Measurements from ENCODE around the gene SPINK2.

The SPINK2 gene, protein sequence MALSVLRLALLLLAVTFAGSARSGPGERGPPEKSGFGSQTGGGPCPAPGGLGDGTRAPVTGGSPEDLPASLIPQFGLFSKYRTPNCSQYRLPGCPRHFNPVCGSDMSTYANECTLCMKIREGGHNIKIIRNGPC

DNA sequence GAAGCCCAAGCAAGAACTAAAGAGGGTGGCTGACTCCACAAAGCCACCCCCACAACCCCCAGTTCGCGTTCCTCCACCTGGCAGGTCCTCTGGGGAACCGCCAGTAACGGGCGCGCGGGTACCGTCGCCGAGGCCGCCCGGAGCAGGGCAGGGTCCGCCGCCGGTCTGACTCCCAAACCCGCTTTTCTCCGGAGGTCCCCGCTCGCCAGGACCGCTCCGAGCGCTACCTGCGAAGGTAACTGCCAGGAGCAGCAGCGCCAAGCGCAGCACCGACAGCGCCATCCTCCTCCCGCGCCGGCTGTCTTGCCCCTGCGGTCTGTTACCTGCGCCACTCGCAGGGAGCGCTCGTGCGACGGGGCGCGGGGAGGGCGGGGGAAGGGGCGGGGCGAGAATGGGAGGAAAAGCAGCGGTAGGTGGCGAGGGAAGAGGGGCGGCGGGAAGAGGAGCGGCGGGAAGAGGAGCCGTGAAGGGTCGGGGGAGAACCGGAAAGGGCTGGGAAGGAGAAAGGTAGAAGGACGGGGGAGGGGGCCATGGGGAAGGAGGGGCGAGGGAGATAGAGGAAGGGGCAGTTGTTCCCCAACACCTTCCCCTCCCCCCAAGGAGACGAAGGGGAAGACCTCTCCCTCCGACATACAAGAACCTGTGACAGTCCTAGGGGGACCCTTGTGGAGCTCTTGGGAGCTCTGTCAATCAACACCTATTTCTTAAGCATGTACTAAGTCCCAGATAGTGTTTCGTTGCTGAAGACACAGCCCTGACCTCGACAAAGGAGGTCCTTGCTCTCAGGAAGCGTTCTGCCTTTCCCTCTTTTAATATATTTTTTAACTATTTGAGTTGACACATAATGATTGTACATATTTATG is at the start of gene SPINK2:
Gene SPINK2 (minus strand): TSS at position 321 of the 863 bp plus-strand sequence. CDS start 39 bp downstream, at position 282.
- no peak for DNase-seq

DNA sequence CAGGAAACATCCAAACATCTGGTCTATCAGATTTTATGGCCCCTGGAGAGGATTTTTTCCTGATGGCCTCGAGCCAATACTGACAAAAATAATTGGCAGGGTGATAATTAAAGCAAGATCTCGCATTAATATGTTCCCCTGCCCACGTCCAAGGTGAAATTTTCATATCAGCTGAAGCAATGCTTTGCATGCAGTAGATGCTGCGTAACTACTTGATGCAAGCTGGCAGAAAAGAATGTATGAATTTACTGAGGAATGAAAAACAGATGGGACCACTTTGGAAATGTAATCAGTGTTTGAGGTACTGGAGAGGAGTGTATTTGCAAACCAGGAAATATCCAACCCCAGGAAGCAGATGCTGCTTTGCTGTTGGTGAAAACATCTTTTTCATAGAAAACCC is 49.4 kb upstream of the SPINK2 start:
- no peak for DNase-seq

DNA sequence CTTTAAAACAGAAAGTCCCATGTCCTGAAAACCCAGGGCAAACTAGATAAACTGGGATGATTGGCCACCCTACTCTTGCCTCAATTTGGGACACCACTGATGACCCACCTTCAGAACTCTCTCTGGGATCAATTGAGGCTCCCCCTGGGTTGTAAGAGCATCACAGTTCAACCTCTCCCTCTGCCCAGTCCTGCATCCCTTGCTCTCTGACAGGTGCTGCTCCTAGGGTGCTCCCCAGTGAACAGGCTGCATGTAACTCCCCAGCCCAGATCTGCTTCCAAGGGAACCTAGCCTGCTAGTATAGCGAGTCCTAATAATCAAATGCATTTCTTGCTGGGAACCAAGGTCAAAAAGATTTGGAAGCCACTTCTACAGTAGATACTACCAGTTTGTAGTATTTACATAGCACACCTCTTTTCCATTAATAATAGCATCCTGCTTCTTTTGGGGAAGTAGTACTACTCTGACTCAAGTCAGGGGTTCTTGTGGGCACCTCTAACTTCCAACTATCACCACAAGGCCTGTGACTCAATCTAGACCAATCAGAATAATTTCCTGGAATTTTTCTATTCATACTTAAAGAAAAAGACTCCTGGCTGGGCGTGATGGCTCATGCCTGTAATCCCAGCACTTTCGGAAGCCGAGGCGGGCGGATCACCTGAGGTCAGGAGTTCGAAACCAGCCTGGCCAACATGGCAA is 42.1 kb upstream of the SPINK2 start:
- DNase-seq, result no peak

DNA sequence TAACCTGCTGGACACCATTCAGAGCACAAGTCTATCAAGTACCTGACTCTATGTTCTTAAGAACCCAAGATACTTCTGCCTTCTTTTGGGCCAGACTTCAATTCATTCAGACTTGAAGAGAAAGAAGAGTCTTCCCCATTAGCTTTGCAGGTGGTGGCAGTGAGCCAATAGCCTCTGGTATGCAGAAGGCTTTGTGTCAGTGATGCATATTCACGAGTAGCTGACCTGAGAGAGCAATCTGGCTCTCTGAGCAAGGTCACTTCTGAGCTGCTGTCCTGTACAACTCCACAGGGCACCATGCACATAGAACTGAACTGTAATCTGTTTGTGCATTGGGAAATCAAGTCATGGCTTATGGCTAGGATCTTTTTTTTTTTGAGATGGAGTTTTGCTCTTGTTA is 39.9 kb upstream of the SPINK2 start:
- no peak for DNase-seq

DNA sequence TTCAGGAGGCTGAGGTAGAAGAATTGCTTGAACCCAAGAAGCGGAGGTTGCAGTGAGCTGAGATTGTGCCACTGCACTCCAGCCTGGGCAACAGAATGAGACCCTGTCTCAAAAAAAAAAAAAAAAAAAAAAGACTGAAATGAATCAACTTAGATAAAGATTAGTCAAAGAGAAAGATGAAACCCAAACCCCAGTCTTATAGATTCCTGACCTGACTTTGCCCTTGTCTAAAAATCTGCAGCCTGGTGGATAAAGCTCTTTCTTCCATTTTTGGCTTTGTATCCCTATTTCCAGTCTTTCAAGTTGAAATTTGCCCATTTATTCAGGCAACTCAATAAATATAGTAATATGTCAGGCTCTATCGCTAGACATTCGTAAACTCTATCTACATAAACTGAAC is 39.3 kb upstream of the SPINK2 start:
- no peak for DNase-seq

DNA sequence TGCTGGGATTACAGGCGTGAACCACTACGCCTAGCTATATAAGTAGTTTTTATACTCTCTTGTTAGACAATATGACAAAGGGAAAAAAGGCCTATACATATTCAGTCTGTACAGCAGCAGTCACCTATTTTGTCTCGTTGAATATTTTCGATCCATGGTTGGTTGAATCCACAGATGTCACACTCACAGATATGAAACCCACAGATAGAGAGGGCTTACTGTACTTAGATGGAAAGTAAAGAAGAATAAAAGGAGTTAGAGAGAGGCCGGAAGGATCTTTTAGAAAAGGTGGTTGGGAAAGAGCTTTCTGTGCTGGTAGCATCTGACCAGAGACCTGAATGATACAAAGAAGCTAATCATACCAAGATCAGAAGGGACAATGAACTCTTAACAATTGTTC is 38.3 kb upstream of the SPINK2 start:
- no peak for DNase-seq

DNA sequence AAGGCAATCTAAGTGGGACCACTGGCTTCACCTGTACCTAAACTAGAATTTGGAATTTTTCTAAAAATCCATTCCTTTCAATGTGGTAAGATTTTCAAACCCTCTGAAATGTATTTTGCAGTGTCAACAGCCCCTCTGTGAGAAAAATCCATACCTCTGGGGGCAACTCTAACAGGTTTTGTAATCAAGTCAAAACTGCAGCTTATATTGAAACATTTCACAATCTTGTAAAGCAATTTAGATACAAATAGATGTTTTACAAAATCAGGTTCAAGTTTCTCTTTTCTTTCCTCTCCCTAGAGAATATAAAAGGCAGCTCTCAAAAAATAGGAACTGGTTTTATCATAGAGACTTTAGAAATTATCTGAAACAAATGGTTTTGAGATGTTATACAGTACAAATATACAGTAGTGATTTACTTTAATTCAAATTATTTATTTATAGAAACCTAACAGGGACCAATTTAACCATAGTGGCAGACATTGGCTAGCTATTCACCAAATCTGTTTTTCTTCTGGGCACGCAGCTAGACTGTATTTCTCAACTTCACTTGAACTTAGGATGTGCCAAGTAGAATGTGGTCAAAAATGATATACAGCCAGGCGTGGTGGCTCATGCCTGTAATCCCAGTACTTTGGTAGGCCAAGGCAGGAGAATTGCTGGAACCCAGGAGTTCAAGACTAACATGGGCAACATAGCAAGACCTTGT is 36.3 kb upstream of the SPINK2 start:
- DNase-seq, result no peak

DNA sequence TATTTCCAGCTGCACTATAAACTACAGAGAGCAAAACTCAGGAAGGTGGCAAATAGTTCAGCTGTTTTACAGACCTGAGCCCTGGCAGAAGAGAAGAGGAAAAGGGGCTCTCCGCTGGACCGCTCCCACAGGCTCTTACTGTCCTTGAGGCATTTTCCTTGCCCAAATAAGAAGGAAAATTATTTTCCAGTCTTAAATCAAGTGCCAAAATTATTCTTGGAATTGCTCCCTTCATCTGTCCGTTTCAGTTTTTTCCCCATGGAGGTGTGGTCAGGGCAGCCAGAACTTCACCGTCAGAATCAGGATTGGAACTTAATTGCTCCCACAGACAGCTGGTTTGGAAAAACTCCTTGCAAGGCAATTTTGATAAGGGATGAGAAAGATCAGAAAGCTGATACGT is 35.2 kb upstream of the SPINK2 start:
- DNase-seq, result no peak

DNA sequence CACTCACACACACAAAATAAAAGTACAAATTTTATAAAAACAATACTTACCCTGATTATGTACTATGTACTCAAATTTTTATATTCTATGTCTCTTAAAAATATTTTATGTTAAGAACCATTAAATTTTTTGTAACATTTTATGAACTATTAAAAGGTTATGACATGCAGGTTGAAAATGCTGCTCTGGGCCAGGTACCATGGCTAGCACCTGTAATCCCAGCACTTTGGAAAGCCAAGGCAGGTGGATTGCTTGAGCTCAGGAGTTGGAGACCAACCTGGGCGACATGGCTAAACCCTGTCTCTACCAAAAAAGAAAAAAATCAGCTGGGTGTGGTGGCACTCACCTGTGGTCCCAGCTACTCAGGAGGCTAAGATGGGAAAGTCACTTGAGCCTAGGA is 29.4 kb upstream of the SPINK2 start:
- no peak for DNase-seq

DNA sequence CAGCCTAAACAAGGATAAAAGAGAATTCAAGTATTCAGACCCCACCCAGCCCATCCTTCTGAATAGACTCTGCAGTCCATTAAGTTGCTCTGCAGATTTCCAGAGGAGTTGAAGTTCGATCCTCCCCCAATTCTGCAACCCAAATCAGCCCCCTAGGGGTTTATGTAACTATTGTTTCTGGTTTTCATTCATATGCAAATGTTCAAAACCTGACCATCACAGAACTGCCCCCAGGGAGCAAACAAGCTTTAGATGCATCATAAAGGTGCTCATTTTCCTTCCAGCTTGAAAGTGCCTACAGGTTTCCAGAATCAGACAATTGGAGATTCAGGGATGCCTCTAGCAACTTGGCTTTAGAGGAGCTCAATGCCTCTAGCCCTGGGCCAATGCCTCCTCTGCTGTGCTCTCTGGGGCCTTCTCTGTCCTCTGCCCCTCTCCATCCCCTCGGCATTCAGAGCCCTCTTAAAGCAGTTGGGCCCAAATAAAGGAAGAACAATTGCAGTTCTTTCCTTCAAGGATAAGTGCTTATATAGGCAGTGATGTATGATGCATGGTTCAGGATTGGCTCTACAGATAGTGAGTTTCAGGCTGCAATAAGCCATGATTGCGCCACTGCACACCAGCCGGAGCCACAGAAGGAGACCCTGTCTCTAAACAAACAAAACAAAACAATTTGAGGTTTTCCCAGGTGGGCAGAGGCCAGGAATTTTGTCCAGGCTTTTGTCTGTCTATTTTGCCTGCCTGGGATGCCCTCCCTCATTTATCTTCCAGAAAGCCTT is 23.5 kb upstream of the SPINK2 start:
- DNase-seq, result no peak

DNA sequence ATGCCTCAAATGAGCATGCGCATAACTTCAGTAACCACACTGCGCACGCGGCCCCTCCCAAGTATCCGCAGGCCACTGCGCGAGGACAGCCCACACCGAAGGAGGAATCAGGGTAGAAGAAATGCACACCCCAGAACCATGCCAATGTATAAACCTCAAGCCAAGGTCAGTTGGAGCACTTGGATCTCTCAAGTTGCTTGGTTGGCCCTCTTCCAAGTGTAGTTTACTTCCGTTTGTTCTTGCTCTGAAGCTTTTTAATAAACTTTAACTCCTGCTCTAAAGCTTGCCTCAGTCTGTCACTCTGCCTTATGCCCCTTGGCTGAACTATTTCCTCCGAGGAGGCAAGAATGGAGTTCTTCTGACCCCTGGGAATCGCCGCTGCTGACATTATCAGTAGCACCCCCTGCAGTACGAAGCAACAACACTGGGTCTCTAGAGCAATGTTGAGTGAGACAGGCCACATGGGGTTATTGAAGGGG is 22.0 kb upstream of the SPINK2 start:
- DNase-seq, result no peak

DNA sequence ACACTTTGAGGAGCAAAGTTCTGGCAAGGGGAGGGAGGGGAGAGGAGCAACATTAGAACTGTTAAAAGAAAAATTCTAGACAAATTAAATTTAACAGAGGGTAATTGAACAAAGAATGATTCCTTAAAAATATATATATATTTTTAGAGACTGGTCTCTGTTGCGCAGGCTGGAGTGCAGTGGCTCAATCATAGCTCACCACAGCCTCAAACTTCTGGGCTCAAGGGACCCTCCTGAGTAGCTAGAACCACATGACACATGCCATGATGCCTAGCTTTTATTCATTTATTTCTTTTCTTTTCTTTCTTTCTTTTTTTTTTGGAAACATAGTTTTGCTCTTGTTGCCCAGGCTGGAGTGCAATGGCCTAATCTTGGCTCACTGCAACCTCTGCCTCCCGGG is 19.1 kb upstream of the SPINK2 start:
- no peak for DNase-seq

DNA sequence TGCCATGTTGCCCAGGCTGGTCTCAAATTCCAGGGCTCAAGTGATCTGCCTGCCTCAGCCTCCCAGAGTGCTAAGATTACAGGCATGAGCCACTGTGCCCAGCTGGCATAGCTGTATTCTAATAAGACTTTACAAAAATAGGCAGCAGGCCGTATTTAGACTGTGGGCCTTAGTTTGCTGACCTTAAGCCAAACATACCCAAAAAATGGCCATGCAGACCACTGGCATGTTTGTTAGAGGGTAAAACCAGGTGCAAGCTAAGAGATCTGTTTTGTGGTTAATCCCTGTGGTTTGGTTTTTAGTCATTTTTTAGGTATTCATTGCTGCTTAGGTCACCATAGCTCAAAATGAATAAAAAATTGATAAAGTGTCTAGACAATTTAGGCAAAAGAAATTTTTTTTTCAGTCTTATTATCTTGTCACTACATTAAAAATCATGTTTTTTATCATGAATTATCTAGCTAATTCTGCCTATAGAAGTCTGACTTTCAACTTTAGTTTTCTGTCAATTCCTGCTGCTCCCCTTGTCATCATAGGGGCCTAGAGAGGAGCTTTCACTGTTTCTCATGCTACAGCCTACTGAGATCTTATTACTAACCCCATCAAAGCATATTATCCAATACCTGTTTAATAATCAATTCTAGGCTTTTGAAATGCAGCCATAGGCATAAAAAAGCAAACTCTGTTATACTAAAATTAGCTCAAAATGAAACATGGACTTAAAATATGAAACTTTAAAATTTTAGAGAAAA is 7.5 kb upstream of the SPINK2 start:
- no peak for DNase-seq

DNA sequence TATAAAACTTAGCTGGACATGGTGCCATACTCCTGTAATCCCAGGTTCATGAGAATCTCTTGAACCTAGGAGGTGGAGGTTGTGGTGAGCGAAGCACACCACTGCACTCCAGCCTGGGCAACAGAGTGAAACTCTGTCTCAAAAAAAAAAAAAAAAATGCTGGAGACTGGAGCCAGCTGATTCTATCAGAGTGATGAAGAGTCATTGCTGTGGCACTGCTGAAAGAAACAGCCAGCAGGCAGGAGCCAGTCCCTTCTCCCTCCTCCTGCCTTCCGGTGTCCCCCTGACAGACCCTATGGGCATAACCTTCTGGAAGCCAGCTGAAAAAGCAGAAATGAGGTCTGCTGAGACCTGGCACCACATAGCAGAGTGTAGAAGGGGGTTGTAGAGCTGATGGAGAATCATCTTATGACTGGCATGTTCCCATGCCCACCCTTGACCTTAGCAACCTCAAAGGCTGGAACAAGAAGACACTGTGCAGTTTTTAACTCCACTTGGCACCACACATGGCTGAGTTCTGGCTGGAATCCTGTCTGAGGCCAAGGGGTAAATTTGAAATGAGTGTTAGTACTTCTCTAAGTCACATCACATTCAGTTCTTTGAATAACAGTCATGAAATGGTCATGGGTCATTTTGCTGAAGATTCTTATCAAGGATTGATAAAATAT is 2.6 kb upstream of the SPINK2 start:
- DNase-seq, result no peak

DNA sequence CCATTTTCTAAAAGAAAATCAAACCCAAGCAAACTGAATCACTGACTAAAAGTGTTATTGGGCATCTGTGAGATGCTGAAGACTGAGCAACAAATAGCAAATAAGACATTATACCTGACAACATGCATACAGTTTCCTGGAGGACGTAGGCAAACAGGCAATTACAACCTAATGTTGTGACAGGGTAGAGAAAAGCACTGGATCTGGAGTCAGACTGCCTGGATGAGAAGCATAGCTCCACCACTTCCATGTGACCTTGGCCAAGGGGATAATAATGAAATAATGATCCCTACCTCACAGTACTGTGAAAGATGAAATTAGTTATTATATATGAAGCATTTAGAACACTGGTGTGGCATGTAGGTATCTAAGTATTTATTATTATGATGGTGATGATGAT is 2.7 kb downstream of the SPINK2 start:
- DNase-seq, result no peak

DNA sequence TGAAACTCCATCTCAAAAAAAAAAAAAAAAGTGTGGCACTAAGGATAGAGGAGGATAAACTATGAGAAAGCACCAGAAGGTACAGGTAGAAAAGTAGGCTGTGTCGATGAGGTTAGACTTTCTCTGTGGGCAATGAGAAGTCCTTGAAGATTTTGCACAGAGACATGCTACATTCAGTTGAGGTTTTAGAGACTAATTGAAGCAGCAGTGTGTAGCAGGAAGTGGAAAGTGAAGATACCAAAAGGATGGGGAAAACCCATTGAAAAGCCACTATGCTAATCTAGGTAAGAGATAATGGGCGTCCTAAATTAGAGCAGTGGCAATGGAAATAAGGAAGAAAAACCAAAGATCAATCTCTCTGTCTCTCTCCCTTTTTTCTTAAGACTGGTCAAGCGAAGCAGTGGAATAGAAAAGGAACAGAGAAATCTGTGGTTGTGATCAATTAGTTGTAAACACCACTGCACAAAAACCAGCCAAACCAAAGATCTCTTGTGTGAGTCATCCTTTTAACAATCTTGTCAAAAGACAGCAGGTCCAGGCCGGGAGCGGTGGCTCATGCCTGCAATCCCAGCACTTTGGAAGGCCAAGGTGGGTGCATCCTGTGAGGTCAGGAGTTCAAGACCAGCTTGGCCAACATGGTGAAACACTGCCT is 3.5 kb downstream of the SPINK2 start:
- no peak for DNase-seq

DNA sequence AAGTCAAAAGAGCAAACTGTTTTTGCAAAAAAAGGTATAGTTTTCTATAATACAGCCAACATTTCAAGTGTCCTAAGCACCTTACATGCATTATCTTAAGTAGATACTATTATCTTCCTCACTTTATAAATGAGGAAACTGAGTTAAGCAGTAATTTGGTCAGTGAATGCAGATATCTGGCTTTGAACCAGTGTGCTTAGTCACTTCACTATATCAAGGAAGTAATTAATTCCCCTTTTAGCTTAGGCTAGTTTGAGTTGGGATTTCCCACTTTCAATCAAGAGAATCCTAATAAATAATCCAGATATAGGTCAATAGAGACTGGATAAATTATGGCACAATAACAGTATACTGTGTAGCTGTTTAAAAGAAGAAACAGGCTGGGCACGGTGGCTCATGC is 14.8 kb downstream of the SPINK2 start:
- no peak for DNase-seq

DNA sequence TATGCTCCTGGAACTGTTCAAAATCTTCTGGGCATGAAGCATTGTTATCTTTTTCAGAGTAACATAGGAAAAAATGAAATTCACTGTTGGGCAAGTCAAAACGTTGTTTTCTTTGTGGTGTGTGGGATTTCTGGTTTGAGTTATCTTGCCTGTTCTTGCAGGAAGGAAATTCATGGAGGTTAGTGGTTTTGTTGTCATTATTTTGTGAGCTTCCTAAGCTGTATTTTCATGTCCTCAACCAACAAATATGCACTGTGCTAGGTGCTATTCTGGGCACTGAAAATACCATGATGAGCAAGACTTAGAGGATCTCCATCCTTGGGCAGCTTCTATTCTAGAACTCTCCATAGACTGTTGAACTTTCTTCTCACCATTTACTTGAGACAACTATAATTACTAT is 16.9 kb downstream of the SPINK2 start:
- DNase-seq, result no peak

DNA sequence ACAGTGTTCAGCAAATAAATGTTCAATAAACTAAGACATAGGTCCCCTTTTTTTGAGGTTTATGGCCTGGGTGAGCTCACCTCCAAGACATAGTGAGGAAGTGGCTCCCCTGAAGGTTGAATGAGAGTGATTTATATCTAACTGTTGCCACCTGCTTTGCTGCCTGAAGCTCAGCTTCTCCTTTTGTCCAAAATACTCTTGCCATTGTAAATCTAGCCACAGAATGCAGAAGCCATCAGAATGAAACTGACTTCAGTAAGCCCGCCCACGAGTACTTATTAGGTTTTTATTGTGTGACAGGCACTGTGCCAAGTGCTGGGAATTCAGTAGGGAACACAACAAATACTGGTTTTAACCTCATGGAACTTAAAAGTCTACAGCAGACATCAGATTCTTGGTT is 18.0 kb downstream of the SPINK2 start:
- DNase-seq, result no peak

Data from cortex of kidney (tissue), 1 donor.